Hematopoietic multipotent progenitor cell (in vitro differentiated cells): Measurements from ENCODE around the gene FGFBP2. TPM values are rescaled to one million over a fixed set of nuclear protein-coding genes. Genes with fewer than 3 reads are reported as not detected.
A peak's percentile ranks its signal among the peaks of the same experiment; 100 is the strongest.

ENCODE experiments used
- DNase-seq, 3 donors: peaks; one replicate each; pipeline ENCODE4 v3.0.0-alpha.2; 2011 to 2015; ENCODE audit warnings: low read depth in 2 of 3, low spot score in 2 of 3
- total RNA-seq: library from RNA; depleted of rRNA; stranded (reverse); fragments of >200 nt; gene quantifications from one replicate; pipeline ENCODE4 v1.2.3, GENCODE V29; 2012

FGFBP2 gene
- total RNA-seq, 1 donor = 1.6 TPM

- no peak for DNase-seq
These were observed 8.3 kb upstream of the FGFBP2 start for GRCh38 chr4:15971068-15971801.

- DNase-seq = no peak
These were observed 5.8 kb upstream of the FGFBP2 start for GRCh38 chr4:15968551-15969300.

- peak in 1 of 3 donors; percentile 9 for DNase-seq
These were observed 2.4 kb upstream of the FGFBP2 start for GRCh38 chr4:15965325-15965724.

GRCh38 chr4:15964159-15964558 is 1.2 kb upstream of the FGFBP2 start:
- DNase-seq = peak in 1 of 3 donors; percentile 13

GRCh38 chr4:15963576-15963975 is 601 bp upstream of the FGFBP2 start:
- peak in 2 of 3 donors; percentile 58 to 67 for DNase-seq

GRCh38 chr4:15961781-15962510 is 1.0 kb downstream of the FGFBP2 start:
- no peak for DNase-seq

GRCh38 chr4:15958562-15958961 is 4.4 kb downstream of the FGFBP2 start:
- DNase-seq = no peak

GRCh38 chr4:15956179-15956850 is 6.7 kb downstream of the FGFBP2 start:
- DNase-seq = peak; percentile 28 to 92 (median 80)

- no peak for DNase-seq
These were observed 7.3 kb downstream of the FGFBP2 start for GRCh38 chr4:15955670-15956069.

GRCh38 chr4:15953625-15954024 is 9.3 kb downstream of the FGFBP2 start:
- no peak for DNase-seq

GRCh38 chr4:15951781-15952180 is 11.2 kb downstream of the FGFBP2 start:
- DNase-seq = no peak

- DNase-seq = no peak
These were observed 14.1 kb downstream of the FGFBP2 start for GRCh38 chr4:15948826-15949225.

GRCh38 chr4:15947684-15948083 is 15.3 kb downstream of the FGFBP2 start:
- no peak for DNase-seq

GRCh38 chr4:15945516-15945915 is 17.5 kb downstream of the FGFBP2 start:
- DNase-seq = no peak

GRCh38 chr4:15944895-15945294 is 18.1 kb downstream of the FGFBP2 start:
- no peak for DNase-seq

- DNase-seq = no peak
These were observed 20.7 kb downstream of the FGFBP2 start for GRCh38 chr4:15942283-15942682.

- peak in 1 of 3 donors; percentile 4 for DNase-seq
These were observed 24.3 kb downstream of the FGFBP2 start, which contains the start of gene FGFBP1 for GRCh38 chr4:15938640-15939039. Gene FGFBP1 (minus strand): TSS chr4:15938740. CDS start chr4:15936632, 2,108 bp downstream.

GRCh38 chr4:15938182-15938581 is 24.8 kb downstream of the FGFBP2 start:
- no peak for DNase-seq

- DNase-seq = no peak
These were observed 26.5 kb downstream of the FGFBP2 start for GRCh38 chr4:15936495-15936894.

GRCh38 chr4:15935504-15936402 is 27.2 kb downstream of the FGFBP2 start:
- no peak for DNase-seq
